ENCODE data around the gene ZNRF2.

- TF ChIP-seq CTCF (IDR thresholded peaks at IDR 0.05; ENCODE audit: low read length) (no peak), EZH2 (optimal IDR thresholded peaks at IDR 0.05; ENCODE audit: low read depth, low read length) (no peak)
Measured at GRCh38 chr7:30272126-30272525, 12.3 kb upstream of the ZNRF2 start.
